ENCODE measurements around the gene BANK1.

Gene BANK1

DNA sequence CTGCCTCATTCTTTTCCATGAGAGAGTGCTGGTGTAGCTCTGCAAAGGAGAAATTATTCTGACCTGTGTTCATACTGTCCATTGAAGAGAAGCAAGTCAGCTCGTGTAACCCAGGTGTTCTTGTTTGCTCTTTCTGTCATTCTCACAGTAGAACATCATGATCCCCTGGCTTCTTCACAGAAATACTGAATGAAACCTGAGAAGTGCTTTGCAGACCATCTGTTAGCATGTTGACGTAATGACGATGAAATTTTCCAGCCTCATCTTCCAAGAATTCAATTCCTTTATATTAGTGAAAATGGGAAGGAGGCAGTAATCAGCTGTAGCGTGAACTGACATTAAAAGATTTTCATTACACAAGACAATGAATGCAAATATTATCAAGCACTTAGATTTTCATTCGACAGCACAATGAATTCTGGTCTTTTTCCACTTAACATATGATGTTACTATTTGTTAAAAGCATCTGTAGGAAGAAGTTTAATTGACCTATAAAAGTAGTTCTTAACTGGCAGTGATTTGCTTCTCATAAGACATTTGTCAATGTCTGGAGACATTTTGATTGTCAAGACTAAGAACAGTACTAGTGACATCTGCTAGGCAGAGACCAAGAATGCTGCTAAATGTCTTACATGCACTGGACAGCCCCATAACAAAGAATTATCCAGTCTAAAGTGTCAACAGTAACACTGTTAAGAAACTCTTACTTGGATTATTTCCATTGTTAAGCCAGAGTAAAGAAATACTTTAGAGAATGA is 246.3 kb downstream of the BANK1 start:
- no peak for TF ChIP-seq MAX (IDR thresholded peaks at IDR 0.05; ENCODE audit: low read depth, low read length)
- TF ChIP-seq, protein P1, sequence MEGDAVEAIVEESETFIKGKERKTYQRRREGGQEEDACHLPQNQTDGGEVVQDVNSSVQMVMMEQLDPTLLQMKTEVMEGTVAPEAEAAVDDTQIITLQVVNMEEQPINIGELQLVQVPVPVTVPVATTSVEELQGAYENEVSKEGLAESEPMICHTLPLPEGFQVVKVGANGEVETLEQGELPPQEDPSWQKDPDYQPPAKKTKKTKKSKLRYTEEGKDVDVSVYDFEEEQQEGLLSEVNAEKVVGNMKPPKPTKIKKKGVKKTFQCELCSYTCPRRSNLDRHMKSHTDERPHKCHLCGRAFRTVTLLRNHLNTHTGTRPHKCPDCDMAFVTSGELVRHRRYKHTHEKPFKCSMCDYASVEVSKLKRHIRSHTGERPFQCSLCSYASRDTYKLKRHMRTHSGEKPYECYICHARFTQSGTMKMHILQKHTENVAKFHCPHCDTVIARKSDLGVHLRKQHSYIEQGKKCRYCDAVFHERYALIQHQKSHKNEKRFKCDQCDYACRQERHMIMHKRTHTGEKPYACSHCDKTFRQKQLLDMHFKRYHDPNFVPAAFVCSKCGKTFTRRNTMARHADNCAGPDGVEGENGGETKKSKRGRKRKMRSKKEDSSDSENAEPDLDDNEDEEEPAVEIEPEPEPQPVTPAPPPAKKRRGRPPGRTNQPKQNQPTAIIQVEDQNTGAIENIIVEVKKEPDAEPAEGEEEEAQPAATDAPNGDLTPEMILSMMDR (IDR thresholded peaks at IDR 0.05; ENCODE audit: low read depth, low read length) = no peak
- TF ChIP-seq POLR2A (IDR thresholded peaks at IDR 0.05; ENCODE audit: extremely low read depth, insufficient read length) = no peak
- no peak for TF ChIP-seq MYC (IDR thresholded peaks at IDR 0.05; ENCODE audit: low read depth, low read length)
- no peak overlapping the region for H3K4me3 ChIP-seq (ENCODE audit: low read depth, low read length)
- DNase-seq (ENCODE audit: low read depth) = no peak

- TF ChIP-seq POLR2A (IDR thresholded peaks at IDR 0.05; ENCODE audit: extremely low read depth, insufficient read length) (no peak), MAX (IDR thresholded peaks at IDR 0.05; ENCODE audit: low read depth, low read length) (no peak), MYC (IDR thresholded peaks at IDR 0.05; ENCODE audit: low read depth, low read length) (no peak)
- TF ChIP-seq, protein P1 (IDR thresholded peaks at IDR 0.05; ENCODE audit: low read depth, low read length) = no peak
- DNase-seq (ENCODE audit: low read depth) = no peak
- no peak overlapping the region for H3K4me3 ChIP-seq (ENCODE audit: low read depth, low read length)
Measured at GRCh38 chr4:102037566-102037965, 247.0 kb downstream of the BANK1 start.

GRCh38 chr4:102042871-102043802 is 252.6 kb downstream of the BANK1 start:
- TF ChIP-seq, protein P1 (IDR thresholded peaks at IDR 0.05; ENCODE audit: low read depth, low read length) = no peak
- TF ChIP-seq MAX (IDR thresholded peaks at IDR 0.05; ENCODE audit: low read depth, low read length) = no peak
- no peak for TF ChIP-seq MYC (IDR thresholded peaks at IDR 0.05; ENCODE audit: low read depth, low read length)
- TF ChIP-seq POLR2A (IDR thresholded peaks at IDR 0.05; ENCODE audit: extremely low read depth, insufficient read length) = no peak
- no peak for DNase-seq (ENCODE audit: low read depth)
- no peak overlapping the region for H3K4me3 ChIP-seq (ENCODE audit: low read depth, low read length)

DNA sequence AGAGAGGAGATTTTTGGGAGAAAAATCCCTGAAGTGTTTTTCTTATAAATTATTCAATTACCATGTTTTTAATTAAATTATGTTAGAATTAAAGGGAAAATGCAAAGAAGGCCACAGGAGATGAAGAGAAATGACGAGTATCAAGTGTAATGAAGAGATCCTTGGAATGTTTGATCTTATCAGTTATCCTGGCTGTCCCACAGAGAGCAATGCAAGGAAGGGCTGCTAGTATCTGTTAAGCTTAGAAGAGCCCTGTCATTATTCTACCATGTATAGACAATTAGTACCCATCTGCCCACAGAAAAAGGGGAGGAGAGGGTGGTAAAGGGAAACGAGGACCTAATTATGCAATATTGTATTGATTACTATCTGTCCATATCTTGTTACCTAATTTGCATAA is 257.1 kb downstream of the BANK1 start:
- DNase-seq (ENCODE audit: low read depth) = no peak
- no peak for TF ChIP-seq MYC (IDR thresholded peaks at IDR 0.05; ENCODE audit: low read depth, low read length)
- TF ChIP-seq, protein P1 (IDR thresholded peaks at IDR 0.05; ENCODE audit: low read depth, low read length) = no peak
- TF ChIP-seq POLR2A (IDR thresholded peaks at IDR 0.05; ENCODE audit: extremely low read depth, insufficient read length) = no peak
- no peak for TF ChIP-seq MAX (IDR thresholded peaks at IDR 0.05; ENCODE audit: low read depth, low read length)
- no peak overlapping the region for H3K4me3 ChIP-seq (ENCODE audit: low read depth, low read length)

GRCh38 chr4:102055805-102056204 is 265.3 kb downstream of the BANK1 start:
- TF ChIP-seq, protein P1 (IDR thresholded peaks at IDR 0.05; ENCODE audit: low read depth, low read length) = no peak
- no peak for TF ChIP-seq MYC (IDR thresholded peaks at IDR 0.05; ENCODE audit: low read depth, low read length)
- TF ChIP-seq POLR2A (IDR thresholded peaks at IDR 0.05; ENCODE audit: extremely low read depth, insufficient read length) = no peak
- TF ChIP-seq MAX (IDR thresholded peaks at IDR 0.05; ENCODE audit: low read depth, low read length) = no peak
- DNase-seq (ENCODE audit: low read depth) = no peak
- no peak overlapping the region for H3K4me3 ChIP-seq (ENCODE audit: low read depth, low read length)
